H1 (cell line): ENCODE measurements around the gene HIVEP3. TPM values are rescaled to one million over a fixed set of nuclear protein-coding genes. Genes with fewer than 3 reads are reported as not detected.

Source experiments
- CTCF ChIA-PET: fragments of 300-600 bp; sonication (Branson Sonifier 250); formaldehyde crosslinking; loops from one replicate; lab custom pipeline; 2021; ENCODE audit not compliant: partially characterized antibody; lab: Charles Lee
- POLR2A ChIA-PET: fragments of 300-600 bp; sonication (Branson Sonifier 250); formaldehyde crosslinking; loops from one replicate; lab custom pipeline; 2021; ENCODE audit warnings: inconsistent platforms; ENCODE audit not compliant: partially characterized antibody; lab: Charles Lee
- DNase-seq, 2 experiments: peaks; one replicate each; pipeline versions ENCODE4 v3.0.0 to v3.0.0-alpha.2; 2010 to 2022; ENCODE audit warnings: low spot score in 2 of 2, low read depth in 1 of 2, mixed read lengths in 1 of 2
- FAIRE-seq: peaks from 2 replicates; lab custom pipeline; 2011; peaks lifted over from hg19 to GRCh38; lab: Jason Lieb, UNC
- H2AFZ ChIP-seq: 2 replicates; pipeline ENCODE4 v1.8.1; 2012; ENCODE audit warnings: low read length, inconsistent platforms
- H2AK5ac ChIP-seq: 2 replicates; pipeline ENCODE4 v1.6.1; 2013; ENCODE audit warnings: low read depth, low read length
- H2BK120ac ChIP-seq: replicated peaks from 2 replicates; pipeline ENCODE3; 2013; ENCODE audit warnings: low read depth, low read length, inconsistent platforms
- H2BK12ac ChIP-seq: 2 replicates; pipeline ENCODE4 v1.6.1; 2013; ENCODE audit warnings: low read depth, low read length
- H2BK15ac ChIP-seq: 2 replicates; pipeline ENCODE4 v1.6.1; 2013; ENCODE audit warnings: low read length
- H2BK20ac ChIP-seq: 2 replicates; pipeline ENCODE4 v1.6.1; 2013; ENCODE audit warnings: low read length
- H2BK5ac ChIP-seq: 2 replicates; pipeline ENCODE4 v1.6.1; 2013; ENCODE audit warnings: low read depth, low read length
- H3K14ac ChIP-seq: 2 replicates; pipeline ENCODE4 v1.6.1; 2013; ENCODE audit warnings: inconsistent platforms; ENCODE audit not compliant: insufficient read length
- H3K18ac ChIP-seq: 2 replicates; pipeline ENCODE4 v1.6.1; 2013; ENCODE audit warnings: low read length; ENCODE audit errors: extremely low read depth
- H3K23ac ChIP-seq: 2 replicates; pipeline ENCODE4 v1.6.1; 2013; ENCODE audit warnings: inconsistent platforms; ENCODE audit not compliant: insufficient read length
- H3K23me2 ChIP-seq: 2 replicates; pipeline ENCODE4 v1.6.1; 2013; ENCODE audit warnings: low read depth, low read length
- H3K27ac ChIP-seq: 2 replicates; pipeline ENCODE4 v1.6.1; 2011; ENCODE audit warnings: low read depth, low read length, inconsistent platforms
- H3K27me3 ChIP-seq, 4 experiments: replicated peaks in 1 of 4; 1 replicate in 1 of 4; 2 replicates in 3 of 4; pipeline versions ENCODE4 v1.6.1 to v1.8.1; 2011 to 2013; ENCODE audit warnings: low read length in 3 of 4, mild to moderate bottlenecking in 3 of 4, inconsistent platforms in 2 of 4, mixed read lengths in 2 of 4, moderate library complexity in 1 of 4; ENCODE audit not compliant: control insufficient read depth in 3 of 4, insufficient read depth in 3 of 4; ENCODE audit errors: extremely low read depth in 1 of 4
- H3K36me3 ChIP-seq, 4 experiments: 2 replicates each; pipeline versions ENCODE4 v1.6.1 to v1.8.1; 2011 to 2013; ENCODE audit warnings: mild to moderate bottlenecking in 4 of 4, low read length in 3 of 4, moderate library complexity in 2 of 4, control low read depth in 1 of 4, inconsistent platforms in 1 of 4; ENCODE audit not compliant: insufficient read depth in 4 of 4, control insufficient read depth in 2 of 4
- H3K4ac ChIP-seq: replicated peaks from 2 replicates; pipeline ENCODE3; 2013; ENCODE audit warnings: low read length, low read depth, mixed read lengths, inconsistent platforms; ENCODE audit not compliant: insufficient read length
- H3K4me1 ChIP-seq, 4 experiments: replicated peaks in 1 of 4; 1 replicate in 1 of 4; 2 replicates in 3 of 4; pipeline versions ENCODE4 v1.6.1 to v1.8.1; 2011 to 2013; ENCODE audit warnings: low read length in 3 of 4, inconsistent platforms in 2 of 4, mixed read lengths in 1 of 4; ENCODE audit not compliant: insufficient read depth in 4 of 4, control insufficient read depth in 3 of 4
- H3K4me2 ChIP-seq, 2 experiments: 2 replicates each; pipeline versions ENCODE4 v1.6.1 to v1.8.1; 2011 to 2013; ENCODE audit warnings: low read depth in 2 of 2, low read length in 2 of 2, control low read depth in 1 of 2, inconsistent platforms in 1 of 2, mild to moderate bottlenecking in 1 of 2; ENCODE audit not compliant: insufficient read depth in 1 of 2
- H3K4me3 ChIP-seq, 4 experiments: fragments of 200-600, 300-600 bp in 1 of 4; sonication (generic), shearing (Covaris generic), sonication (Bioruptor Twin) in 1 of 4; 2 replicates each; pipeline versions ENCODE4 v1.5.1 to v1.8.1; 2011 to 2016; ENCODE audit warnings: low read length in 4 of 4, low read depth in 3 of 4, control low read depth in 2 of 4, inconsistent platforms in 2 of 4, mild to moderate bottlenecking in 2 of 4, mixed read lengths in 1 of 4, moderate library complexity in 1 of 4; ENCODE audit not compliant: insufficient read depth in 2 of 4; ENCODE audit errors: extremely low read depth in 1 of 4
- H3K56ac ChIP-seq: replicated peaks from 2 replicates; pipeline ENCODE3; 2013; ENCODE audit warnings: low read depth, mild to moderate bottlenecking, mixed read lengths, low read length, inconsistent platforms; ENCODE audit not compliant: insufficient read length
- H3K79me1 ChIP-seq: 2 replicates; pipeline ENCODE4 v1.6.1; 2013; ENCODE audit warnings: low read depth, low read length, control low read depth
- H3K79me2 ChIP-seq, 2 experiments: 2 replicates each; pipeline versions ENCODE4 v1.6.1 to v1.8.1; 2012 to 2013; ENCODE audit warnings: low read length in 2 of 2, mild to moderate bottlenecking in 2 of 2, inconsistent platforms in 1 of 2; ENCODE audit not compliant: insufficient read depth in 2 of 2, control insufficient read depth in 1 of 2
- H3K9ac ChIP-seq, 4 experiments: replicated peaks in 1 of 4; 1 replicate in 1 of 4; 2 replicates in 3 of 4; pipeline versions ENCODE4 v1.6.1 to v1.8.1; 2011 to 2013; ENCODE audit warnings: low read depth in 3 of 4, low read length in 3 of 4, control low read depth in 2 of 4, mild to moderate bottlenecking in 2 of 4, moderate library complexity in 2 of 4, inconsistent platforms in 1 of 4; ENCODE audit errors: extremely low read depth in 1 of 4
- H3K9me3 ChIP-seq, 2 experiments: 2 replicates each; pipeline versions ENCODE4 v1.6.1 to v1.8.1; 2012 to 2013; ENCODE audit warnings: mild to moderate bottlenecking in 2 of 2, moderate library complexity in 2 of 2, control low read depth in 1 of 2, inconsistent platforms in 1 of 2, low read depth in 1 of 2, low read length in 1 of 2, mixed read lengths in 1 of 2; ENCODE audit not compliant: insufficient read depth in 2 of 2
- H4K20me1 ChIP-seq, 2 experiments: replicated peaks in 1 of 2; 2 replicates each; pipeline versions ENCODE3 to v1.8.1; 2011 to 2013; ENCODE audit warnings: inconsistent platforms in 2 of 2, low read length in 2 of 2, mild to moderate bottlenecking in 1 of 2; ENCODE audit not compliant: insufficient read depth in 2 of 2, control insufficient read depth in 1 of 2
- H4K5ac ChIP-seq: 2 replicates; pipeline ENCODE4 v1.6.1; 2013; ENCODE audit warnings: low read length, low read depth, mixed read lengths, inconsistent platforms; ENCODE audit not compliant: insufficient read length
- H4K8ac ChIP-seq: 2 replicates; pipeline ENCODE4 v1.8.0; 2013; ENCODE audit warnings: mild to moderate bottlenecking, moderate library complexity, low read length, inconsistent platforms; ENCODE audit not compliant: insufficient read depth; ENCODE audit errors: extremely low read depth
- H4K91ac ChIP-seq: replicated peaks from 2 replicates; pipeline ENCODE3; 2013; ENCODE audit warnings: low read length, mixed read lengths, inconsistent platforms; ENCODE audit not compliant: insufficient read length
- ASH2L ChIP-seq: fragments of 200-600, 300-600 bp; sonication (generic); IDR thresholded peaks from one replicate; pipeline ENCODE4 v1.7.1; 2017; ENCODE audit warnings: low read length
- BACH1 ChIP-seq: IDR thresholded peaks from 2 replicates; pipeline ENCODE4 v1.6.1; 2012; ENCODE audit warnings: low read length, improper control_type of control experiment
- CEBPB ChIP-seq: IDR thresholded peaks from 2 replicates; pipeline ENCODE4 v1.6.1; 2012; ENCODE audit warnings: low read depth, low read length
- CTBP2 ChIP-seq: IDR thresholded peaks from 2 replicates; pipeline ENCODE4 v1.7.0; 2011; ENCODE audit warnings: borderline replicate concordance, mild to moderate bottlenecking, moderate library complexity, mixed read lengths, low read length; ENCODE audit not compliant: insufficient read depth, insufficient read length
- EGR1 ChIP-seq: IDR thresholded peaks from 2 replicates; pipeline ENCODE4 v1.6.1; 2011; ENCODE audit warnings: low read depth, low read length, borderline replicate concordance
- GABPA ChIP-seq: IDR thresholded peaks from 2 replicates; pipeline ENCODE4 v1.6.1; 2011; ENCODE audit warnings: mild to moderate bottlenecking, low read length, moderate library complexity, borderline replicate concordance; ENCODE audit not compliant: insufficient read depth
- GTF2F1 ChIP-seq: IDR thresholded peaks from 2 replicates; pipeline ENCODE4 v1.6.1; 2012; ENCODE audit warnings: low read depth, low read length, improper control_type of control experiment, borderline replicate concordance
- HDAC2 ChIP-seq, 2 experiments: fragments of 300-600 bp in 1 of 2; sonication (generic) in 1 of 2; IDR thresholded peaks; 2 replicates each; pipeline ENCODE4 v1.6.1; 2011 to 2012; ENCODE audit warnings: low read depth in 2 of 2, low read length in 2 of 2, mild to moderate bottlenecking in 2 of 2, moderate library complexity in 2 of 2, borderline replicate concordance in 1 of 2, inconsistent platforms in 1 of 2
- HDAC6 ChIP-seq: IDR thresholded peaks from one replicate; pipeline ENCODE4 v1.7.1; 2012; ENCODE audit warnings: low read depth, mild to moderate bottlenecking, inconsistent platforms, low read length, moderate library complexity
- JUND ChIP-seq: IDR thresholded peaks from 2 replicates; pipeline ENCODE4 v1.6.1; 2011; ENCODE audit warnings: mild to moderate bottlenecking, improper control_type of control experiment, low read length
- POLR2AphosphoS5 ChIP-seq: IDR thresholded peaks from 2 replicates; pipeline ENCODE4 v1.6.1; 2011; ENCODE audit warnings: low read depth, low read length
- POU5F1 ChIP-seq: IDR thresholded peaks from 2 replicates; pipeline ENCODE4 v1.6.1; 2011; ENCODE audit warnings: low read depth, mild to moderate bottlenecking, low read length, moderate library complexity
- SIRT6 ChIP-seq: IDR thresholded peaks from one replicate; pipeline ENCODE4 v1.7.1; 2012; ENCODE audit warnings: low read length, inconsistent platforms
- SP2 ChIP-seq: IDR thresholded peaks from 2 replicates; pipeline ENCODE4 v1.6.1; 2012; ENCODE audit warnings: mild to moderate bottlenecking, low read length, inconsistent platforms
- TCF12 ChIP-seq: IDR thresholded peaks from 2 replicates; pipeline ENCODE4 v1.6.1; 2011; ENCODE audit warnings: low read depth, mild to moderate bottlenecking, low read length
- ZNF274 ChIP-seq: IDR thresholded peaks from 2 replicates; pipeline ENCODE4 v1.7.0; 2012; ENCODE audit warnings: low read length, borderline replicate concordance; ENCODE audit errors: extremely low read depth
- WGBS, 2 experiments: shearing (Covaris generic) in 1 of 2; methylation state at CpG; one replicate each; pipeline versions ENCODE4 v1.1.6 to v1.1.7; 2013 to 2015; ENCODE audit warnings: low lambda C conversion rate in 2 of 2, mixed read lengths in 2 of 2, inconsistent platforms in 1 of 2, low coverage in 1 of 2, missing lambda C conversion rate in 1 of 2; ENCODE audit not compliant: insufficient replicate concordance in 2 of 2, insufficient coverage in 1 of 2, insufficient read length in 1 of 2; ENCODE audit errors: extremely low coverage in 1 of 2, missing lambda C conversion rate in 1 of 2; 5-methylcytosine and 5-hydroxymethylcytosine counted together
- polyA plus RNA-seq, 7 experiments: library from polyadenylated mRNA; depleted of rRNA in 3 of 7; stranded (reverse) in 5 of 7; unstranded in 2 of 7; fragments of >200 nt in 5 of 7; fragments of 200-250 nt in 2 of 7; gene quantifications; 1 replicate in 5 of 7; 2 replicates in 1 of 7; 4 replicates in 1 of 7; pipeline versions ENCODE4 v1.2.1 to v1.2.3, GENCODE V29; 2011 to 2013; ENCODE audit warnings: missing spikeins in 2 of 7, mixed read lengths in 2 of 7
- total RNA-seq: library from RNA; stranded (reverse); fragmentation: NEBNext Ultra II Directional; extraction: Animal tissue kit (Norgen Biotek cat#: 25700); gene quantifications from 2 replicates; pipeline ENCODE4 v1.2.1, GENCODE V29; 2021

HIVEP3 gene
- total and polyA plus RNA-seq, 2 of the 8 experiments (the other 6 are each of a cell fraction or from before 2014, with no cell fraction given), result 0.24 to 0.69 TPM

DNA sequence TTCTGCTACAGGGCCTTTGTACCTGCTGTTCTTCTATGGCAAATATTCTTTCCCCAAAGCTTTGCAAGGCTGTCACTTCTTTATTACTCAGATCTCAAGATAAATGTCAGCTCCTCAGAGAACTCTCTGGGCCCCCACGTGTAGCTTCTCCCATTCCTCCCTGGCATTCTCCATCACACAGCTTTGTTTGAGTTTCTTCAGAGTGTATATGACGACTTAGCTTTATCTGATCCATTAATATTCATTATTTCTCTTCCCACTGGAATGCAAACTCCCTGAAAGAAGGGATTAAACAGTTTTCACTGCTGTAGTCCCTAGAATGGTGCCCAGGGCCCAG lies 259.6 kb downstream of the HIVEP3 start:
- H3K56ac ChIP-seq, result no peak overlapping the region
- DNase-seq (no peak), FAIRE-seq (no peak)
- no peak overlapping the region for H2AFZ ChIP-seq
- H2BK12ac ChIP-seq, result no peak overlapping the region
- no peaks in the 10 kb centered on the region for H3K79me2 ChIP-seq
- no peaks in the 10 kb centered on the region for H3K9me3 ChIP-seq
- peaks cover 17 to 40% (median 32%) of the 10 kb centered on the region in 4 experiments for H3K27me3 ChIP-seq
- H2BK20ac ChIP-seq, result no peak overlapping the region
- H3K23me2 ChIP-seq, result peaks cover 5% of the 10 kb centered on the region
- no peak overlapping the region for H4K91ac ChIP-seq
- no peaks in the 10 kb centered on the region for H3K36me3 ChIP-seq
- ChIA-PET POLR2A (no interaction called here), CTCF (interaction anchor here (0.8 to 3.5 kb wide), 7 partner anchors 10 to 86 kb away, joined by 3 to 15 read pairs (median 4); no protein-coding TSS in a partner anchor)
- no peak overlapping the region for H3K4ac ChIP-seq
- H3K4me2 ChIP-seq, result no peak overlapping the region
- no peak overlapping the region for H2BK120ac ChIP-seq
- no peak overlapping the region for H2BK5ac ChIP-seq
- H3K14ac ChIP-seq, result no peak overlapping the region
- peaks cover 2 to 6% of the 10 kb centered on the region in 2 experiments for H4K20me1 ChIP-seq
- H2BK15ac ChIP-seq, result no peak overlapping the region
- H3K23ac ChIP-seq, result no peak overlapping the region
- H3K27ac ChIP-seq, result no peak overlapping the region
- H4K8ac ChIP-seq, result no peak overlapping the region
- H3K4me3 ChIP-seq, result no peak overlapping the region
- H3K79me1 ChIP-seq, result no peaks in the 10 kb centered on the region
- H2AK5ac ChIP-seq, result no peak overlapping the region
- H3K18ac ChIP-seq, result no peak overlapping the region
- 96% methylated on average over 2 of the region's 2 CpGs; no CpG with 5 or more reads in 1 of the 2 experiments for WGBS, 2 experiments
- no peak for TF ChIP-seq HDAC2 (IDR thresholded peaks at IDR 0.05; ENCODE audit: borderline replicate concordance in 1 of 2, low read depth in 2 of 2, low read length in 2 of 2)
- no peak for TF ChIP-seq GABPA
- no peak for TF ChIP-seq JUND
- TF ChIP-seq SP2, result no peak
- no peak for TF ChIP-seq CTBP2
- TF ChIP-seq ASH2L, result no peak
- TF ChIP-seq BACH1, result no peak
- TF ChIP-seq SIRT6, result no peak
- TF ChIP-seq ZNF274, result no peak
- TF ChIP-seq CEBPB, result no peak
- TF ChIP-seq HDAC6, result no peak
- TF ChIP-seq GTF2F1, result no peak
- no peak for TF ChIP-seq EGR1
- TF ChIP-seq POU5F1, result no peak
- no peak for TF ChIP-seq POLR2AphosphoS5
- no peak for TF ChIP-seq TCF12
- TF ChIP-seq, all 59 proteins: peak for 0
- Histone ChIP-seq H3K9ac (no peak overlapping the region), H4K5ac (no peak overlapping the region), H3K4me1 (peaks cover 0 to 8% (median 3%) of the 10 kb centered on the region in 4 experiments; a peak in 5 of 7 replicates)
